GM03348 (cell line): Measurements from ENCODE around the gene CLMP.
"Not testable (repeated sequence)": the region's sequence is repeated elsewhere in the genome, so short reads cannot be mapped to it uniquely, and the experiment has no call there.

Experiments used
- DNase-seq: peaks from one replicate; pipeline ENCODE4 v3.0.0; 2012; ENCODE audit warnings: low spot score

CLMP gene

DNA sequence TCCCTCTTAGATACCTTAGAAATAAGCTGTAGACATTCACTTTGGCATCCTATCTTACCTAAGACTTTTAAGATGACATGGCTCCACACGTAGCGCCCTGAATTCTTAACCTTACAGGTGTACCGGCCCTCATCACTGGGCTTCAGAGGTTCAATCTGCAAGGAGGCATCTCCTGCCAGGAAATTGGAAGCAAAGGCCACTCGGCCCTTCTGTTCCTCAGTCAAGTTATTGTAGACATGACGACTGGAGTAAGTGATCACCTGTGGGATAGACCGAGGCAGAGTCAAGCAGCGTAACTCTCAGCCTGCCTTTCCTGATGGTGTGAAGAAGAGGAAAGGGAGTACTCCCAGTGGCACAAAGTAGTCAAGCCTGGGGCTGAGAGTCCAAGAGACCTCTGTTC, 110.6 kb downstream of the CLMP start:
- DNase-seq, result no peak

DNA sequence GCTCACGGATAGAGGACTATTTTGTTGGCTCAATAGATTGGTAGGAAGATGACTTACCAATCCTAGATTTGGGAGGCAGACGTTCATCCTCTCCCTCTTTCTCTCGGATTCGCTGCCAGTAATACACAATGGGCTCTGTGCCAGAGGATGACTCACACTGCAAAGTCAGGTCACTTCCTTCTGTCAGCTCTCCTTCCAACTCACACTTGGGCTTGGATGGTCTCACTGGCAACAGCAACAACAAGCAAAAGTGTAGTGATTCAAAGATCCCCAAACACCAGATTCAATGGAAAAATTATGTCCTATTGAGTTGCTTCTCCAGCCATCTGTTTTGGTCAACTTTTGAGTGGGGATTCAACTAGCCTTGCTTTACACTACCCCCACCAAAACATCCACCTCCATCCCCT, 111.4 kb downstream of the CLMP start:
- DNase-seq, result peak; percentile 79

DNA sequence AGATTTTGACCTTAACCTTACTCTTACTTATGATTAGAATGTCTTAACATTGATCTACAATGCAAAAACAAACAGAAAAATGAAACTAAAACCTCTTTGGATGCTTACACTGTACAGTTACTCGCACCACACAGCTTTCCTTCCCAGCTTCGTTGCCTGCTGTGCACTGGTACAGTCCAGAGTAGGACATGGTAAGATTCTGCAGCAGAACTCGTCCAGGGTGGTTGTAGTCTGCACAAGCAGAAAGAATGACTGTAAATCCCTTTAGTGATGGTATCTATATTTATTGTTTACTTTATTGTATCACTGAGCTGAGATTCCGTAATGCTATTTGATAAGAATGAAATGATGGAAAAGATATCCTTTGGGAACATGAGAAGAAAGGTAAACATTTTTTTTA, 112.1 kb downstream of the CLMP start:
- no peak for DNase-seq

DNA sequence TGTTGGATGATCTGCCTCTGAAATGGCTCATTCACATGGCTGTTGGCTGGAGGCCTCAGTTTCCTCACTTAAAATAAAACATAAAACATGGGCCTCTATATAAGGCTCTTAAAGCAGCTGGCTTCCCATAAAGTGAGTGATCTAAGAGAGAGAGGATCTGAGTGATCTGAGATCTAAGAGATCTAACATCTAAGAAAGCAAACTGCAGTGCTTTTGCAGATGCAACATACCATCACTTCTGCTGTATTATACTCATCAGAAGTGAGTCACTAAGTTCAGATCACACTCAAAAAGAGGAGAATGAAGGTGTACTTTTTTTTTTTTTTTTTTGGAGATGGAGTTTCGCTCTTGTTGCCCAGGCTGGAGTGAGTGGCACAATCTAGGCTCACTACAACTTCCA, 115.0 kb downstream of the CLMP start:
- DNase-seq, result no peak

DNA sequence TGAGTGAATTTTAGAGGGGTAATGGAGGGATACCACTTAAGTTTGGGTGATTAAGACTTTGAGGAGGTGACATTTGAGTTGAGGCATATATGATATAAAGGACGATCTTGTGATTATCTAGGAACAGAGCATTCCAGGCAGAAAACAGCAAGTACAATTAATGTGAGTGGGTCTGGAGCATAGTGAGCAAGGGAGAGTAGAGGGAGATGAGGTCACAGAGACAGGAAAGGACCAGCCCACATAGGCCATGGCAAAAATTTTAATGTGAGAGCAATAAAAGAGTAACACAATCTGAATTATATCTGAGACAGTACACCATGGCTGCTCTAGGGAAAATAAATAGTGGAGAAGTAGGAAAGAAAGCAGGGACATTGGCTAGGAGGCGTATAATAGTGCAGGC, 118.6 kb downstream of the CLMP start:
- no peak for DNase-seq

DNA sequence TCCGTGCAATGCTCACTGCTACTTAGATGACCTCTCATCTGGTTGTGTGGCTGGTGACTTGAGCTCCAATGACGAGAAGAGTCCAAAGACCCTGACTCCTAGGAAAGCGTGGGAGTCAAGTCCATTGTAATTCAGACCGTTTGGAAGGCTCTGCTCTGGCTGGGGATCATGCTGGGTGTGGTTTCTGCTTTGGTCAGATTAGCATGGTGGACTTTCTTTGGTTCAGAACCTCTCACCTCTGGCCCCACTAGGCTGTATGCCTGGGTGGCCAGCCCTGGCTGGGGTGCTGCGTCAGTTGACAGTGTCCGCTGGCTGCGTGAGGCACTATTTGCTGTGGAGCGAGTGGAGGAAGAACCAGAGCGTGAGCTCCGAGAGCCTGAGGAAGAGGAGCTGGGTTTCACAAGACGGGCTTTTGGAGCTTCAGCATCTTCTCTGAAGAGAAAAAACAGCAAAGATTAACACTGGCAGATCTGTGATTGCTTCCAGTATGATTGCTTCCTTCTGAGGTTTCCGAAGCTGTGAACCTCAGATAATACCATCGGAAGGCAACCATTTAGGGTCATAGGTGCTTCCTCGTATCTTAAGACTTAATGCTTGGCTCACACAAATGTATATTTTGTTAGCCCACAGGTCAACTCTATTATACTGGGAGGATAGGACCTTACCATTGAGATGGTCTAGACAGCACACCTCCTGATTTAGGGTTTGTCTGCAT, 121.5 kb downstream of the CLMP start:
- DNase-seq, result no peak

DNA sequence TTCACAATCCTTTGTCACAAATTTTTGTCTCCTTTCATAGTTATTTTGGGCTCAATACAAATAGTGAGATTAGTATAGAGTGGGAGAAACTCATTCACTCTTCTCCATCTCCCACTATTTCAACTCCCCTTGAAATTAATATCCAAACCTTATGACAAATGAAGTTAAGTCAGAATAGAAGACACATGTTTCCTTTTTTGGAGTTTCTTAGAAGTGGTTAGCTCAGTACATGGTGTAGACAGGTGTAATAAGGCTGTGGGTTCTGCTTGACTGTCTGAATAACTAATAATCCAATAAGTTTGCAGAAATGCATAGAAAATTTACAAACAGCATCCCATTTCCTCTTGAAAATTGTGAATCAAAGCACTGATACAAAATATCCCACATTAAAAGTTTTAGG, 122.3 kb downstream of the CLMP start:
- no peak for DNase-seq

DNA sequence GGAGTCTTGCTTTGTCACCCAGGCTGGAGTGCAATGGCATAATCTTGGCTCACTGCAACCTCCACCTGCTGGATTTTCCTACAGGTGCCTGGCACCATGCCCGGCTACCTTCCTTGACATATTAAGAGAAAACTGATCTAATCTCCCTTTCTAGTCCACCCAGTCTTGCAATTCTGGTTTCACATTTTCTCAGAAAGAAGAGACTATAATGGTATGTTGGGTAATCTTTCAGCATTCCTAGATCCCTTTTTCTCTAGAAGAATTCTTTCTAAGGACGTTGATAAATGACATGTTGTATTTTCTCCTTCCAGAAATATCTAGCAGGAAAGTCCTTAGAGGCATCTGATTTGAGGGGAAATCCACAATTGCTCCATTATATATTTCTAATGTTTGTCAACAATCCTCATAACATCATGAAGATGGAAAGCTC, 122.7 kb downstream of the CLMP start:
- DNase-seq, result no peak

DNA sequence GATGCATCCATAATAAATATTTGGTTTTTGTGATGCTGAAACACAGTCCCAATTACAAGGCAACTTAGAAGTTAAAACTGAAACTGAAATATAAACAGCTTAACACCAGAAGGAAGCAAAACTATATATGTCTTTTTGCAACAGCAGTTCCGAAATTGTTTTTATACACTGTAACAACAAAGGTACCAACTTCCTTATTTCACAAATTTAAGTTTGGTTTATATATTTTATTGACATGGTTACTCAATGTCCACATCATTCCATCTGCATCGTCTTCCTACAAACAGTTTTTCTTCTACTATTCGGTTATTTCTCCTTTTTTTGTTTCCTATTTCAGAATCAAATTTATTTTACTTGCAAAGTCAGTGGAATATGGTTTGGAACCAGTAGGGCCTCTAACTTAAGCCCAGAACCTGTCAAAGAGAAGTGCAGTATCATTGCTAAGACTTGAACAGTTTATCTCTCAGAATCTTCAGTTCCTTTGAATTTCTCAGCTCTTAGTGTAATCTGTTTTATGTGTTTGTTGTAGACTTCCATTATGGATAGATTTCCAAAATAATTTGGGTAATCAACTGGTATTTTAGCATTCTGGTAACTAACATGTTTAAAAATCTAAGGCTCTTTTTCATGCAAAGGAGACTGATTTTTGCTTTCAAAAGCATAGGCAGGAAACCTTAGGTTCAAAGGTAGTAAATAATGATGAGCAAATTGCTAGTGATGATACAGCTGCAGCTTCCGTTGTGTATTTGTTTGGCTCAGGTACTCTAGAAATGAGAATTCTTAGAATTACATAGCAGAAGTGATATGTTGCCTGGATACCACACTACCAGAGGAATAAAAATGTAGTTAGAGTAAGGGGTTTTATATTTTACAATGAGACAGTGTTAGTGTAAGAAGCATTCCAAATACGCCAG, 124.9 kb downstream of the CLMP start:
- DNase-seq, result no peak

DNA sequence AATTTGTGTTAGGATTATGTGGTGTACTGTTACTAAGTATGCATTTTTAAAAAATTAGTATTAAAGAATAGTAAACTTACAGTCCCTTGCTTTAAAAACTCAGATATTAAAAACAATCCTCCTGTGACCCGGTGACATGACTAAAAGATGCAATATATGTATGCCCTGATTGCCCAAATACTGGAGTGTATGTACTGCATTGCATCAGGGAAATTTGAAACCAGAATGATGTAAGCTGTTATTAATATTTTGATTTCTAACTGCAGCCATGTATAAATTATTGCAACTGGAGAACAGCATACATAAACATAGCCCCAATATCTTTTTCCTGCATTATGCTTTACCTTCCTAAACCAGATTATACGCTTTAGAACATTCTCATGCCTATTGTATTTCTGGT, 129.4 kb downstream of the CLMP start:
- peak; percentile 24 for DNase-seq

DNA sequence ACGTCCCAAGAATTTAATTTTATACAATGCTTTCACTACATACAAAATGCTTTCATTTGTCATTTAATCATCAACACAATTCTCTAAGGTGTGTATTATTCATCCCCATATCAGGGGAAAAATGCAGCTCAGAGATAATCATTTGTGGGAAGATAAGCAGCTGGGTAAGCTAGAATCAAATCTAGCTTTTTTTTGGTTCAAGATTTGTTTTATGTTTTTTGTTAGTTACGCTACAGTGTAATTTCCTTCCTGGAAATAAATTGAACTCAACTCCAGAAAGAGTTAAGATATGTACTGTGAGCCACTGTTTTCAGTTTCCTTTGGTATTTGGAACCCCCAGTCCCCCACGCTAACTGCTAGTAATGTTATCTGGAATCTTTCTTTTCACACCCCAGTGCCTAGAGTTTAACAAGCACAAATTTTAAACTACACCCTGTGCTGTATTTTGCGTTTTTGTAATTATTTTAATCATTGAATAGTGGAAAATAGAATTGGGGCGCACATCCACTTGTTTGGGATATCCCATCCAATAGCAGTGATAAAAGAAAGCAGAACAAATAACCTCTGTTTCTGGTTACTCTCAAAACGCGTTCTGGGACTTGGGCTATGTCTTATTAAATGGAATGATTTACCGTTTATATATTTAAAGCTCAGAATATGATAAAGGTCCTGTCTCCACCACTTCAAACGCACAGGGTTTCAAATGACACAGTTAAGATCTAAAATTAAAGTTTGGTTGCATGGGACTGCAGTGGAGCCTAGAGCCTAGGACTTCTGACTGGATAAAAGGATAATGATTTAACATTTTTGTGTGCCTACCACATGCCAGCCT, 131.0 kb downstream of the CLMP start:
- no peak for DNase-seq

DNA sequence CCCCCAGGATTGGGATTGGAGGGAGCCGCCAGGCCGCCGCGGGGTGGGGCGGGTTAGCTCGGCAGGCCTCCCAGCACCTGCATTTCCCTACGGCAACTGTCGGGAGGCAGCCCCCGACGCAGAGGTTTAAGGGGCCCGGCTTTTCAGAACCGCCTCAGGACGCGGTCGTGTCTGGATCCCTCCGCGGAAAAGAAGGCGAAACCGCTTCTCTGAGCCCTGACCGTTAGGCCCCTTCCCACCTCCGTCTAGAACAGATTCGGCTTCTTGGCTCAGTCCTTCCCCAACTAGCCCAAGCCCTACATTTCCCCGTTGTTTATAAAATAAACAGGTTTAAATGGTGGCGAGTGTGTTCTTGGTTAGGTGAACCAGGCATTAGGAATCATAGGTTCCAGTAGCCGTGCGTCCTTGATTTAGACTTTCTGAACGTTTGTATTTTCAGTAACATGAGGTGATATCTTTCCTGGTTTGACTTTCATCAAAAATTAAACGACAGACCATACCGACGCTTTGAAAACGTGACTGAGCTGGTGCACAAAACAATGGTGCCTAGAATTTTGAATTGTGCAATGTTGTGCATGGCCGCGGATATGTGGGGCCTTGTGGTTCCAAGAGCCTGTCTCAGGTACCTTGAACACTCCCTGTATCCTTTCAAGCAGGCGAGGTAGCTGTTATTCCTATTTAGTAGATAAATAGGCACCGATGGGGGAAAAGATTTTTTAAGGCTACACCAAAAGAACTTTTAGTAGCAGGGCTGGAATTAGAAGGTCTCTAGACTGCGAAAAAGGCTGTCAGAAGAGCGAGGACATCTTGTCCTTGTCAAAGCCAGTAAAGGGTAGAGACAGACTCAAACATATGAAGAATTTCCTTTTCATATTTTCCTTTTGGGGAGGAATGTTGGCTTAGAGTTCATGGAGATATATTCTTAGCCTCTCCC, 131.9 kb downstream of the CLMP start:
- peak; percentile 61 for DNase-seq

DNA sequence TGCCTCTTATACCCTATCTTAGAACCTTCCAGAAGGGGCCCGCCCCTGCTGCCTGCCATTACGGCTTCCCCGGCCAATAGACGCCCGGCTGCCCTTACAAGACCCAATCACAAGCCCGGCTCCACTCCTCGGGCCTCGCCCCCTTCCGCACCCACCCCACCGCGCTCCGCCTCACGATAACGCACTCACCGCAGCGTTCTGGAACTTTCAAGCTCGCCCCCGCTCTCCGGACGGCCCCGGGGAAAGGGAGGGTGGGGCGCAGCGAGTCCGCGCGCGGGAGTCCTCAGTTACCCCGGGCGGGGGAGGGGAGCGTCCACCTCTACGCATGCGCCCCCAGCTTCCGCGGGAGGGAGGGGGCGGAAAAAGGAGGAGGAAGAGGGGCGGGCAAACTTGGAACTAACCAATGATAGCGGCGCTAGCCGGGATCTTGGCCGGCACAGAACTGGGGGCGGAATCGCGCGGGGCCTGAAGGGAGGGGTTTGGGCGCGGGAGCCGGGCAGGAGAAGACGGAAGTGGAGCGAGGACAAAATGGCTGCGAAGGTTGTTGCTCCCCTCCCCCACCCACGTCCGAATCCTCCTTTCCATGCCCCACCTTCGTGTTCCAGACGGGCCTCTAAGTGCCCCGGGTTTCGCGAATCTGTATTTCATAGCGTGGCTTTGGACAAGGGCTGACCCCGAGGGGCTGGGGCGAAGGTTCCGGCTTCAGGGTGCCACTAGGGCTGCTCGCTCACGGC, 132.7 kb downstream of the CLMP start:
- DNase-seq, result peak; percentile 97

DNA sequence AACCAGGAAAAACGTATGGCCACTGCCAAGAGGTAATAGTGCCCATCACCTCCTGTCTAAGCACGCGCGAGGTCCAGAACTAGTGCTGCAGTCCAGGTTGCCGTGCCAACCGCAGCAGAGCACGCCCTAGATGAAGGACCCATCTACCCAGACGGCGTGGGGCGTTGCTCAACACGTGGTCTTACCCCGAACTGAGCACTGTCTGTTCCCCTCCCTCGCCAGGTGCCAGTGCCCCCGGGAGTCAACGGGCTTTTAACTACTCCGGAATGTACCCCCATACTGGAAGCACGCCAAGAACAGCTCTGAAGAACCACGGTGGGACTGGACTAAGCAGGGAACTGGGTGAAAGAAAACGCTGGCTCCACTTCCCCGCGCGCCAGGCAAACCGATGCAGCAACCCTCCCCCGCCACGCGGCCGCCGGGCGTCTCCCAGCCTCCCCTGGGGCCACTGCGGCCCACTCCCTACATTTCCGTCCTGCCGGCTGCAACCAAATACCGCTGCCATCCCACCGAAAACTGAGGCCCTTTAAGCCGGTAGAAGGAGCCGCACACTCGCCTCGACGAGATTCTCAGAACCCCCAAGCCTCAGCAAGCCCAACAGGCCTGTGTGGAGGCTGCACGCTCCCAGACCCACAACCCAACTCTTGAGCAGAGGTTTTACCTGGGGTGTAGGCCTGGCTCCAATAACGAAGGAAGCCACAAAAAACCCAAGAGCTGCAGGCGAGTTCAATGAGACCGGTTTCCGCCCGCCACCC, 133.5 kb downstream of the CLMP start, which contains the start of gene HSPA8:
Gene HSPA8, minus strand, starts transcription at position 734 of the 755 bp plus-strand sequence. CDS start 812 bp downstream, outside the sequence.
- DNase-seq, result peak; percentile 63

DNA sequence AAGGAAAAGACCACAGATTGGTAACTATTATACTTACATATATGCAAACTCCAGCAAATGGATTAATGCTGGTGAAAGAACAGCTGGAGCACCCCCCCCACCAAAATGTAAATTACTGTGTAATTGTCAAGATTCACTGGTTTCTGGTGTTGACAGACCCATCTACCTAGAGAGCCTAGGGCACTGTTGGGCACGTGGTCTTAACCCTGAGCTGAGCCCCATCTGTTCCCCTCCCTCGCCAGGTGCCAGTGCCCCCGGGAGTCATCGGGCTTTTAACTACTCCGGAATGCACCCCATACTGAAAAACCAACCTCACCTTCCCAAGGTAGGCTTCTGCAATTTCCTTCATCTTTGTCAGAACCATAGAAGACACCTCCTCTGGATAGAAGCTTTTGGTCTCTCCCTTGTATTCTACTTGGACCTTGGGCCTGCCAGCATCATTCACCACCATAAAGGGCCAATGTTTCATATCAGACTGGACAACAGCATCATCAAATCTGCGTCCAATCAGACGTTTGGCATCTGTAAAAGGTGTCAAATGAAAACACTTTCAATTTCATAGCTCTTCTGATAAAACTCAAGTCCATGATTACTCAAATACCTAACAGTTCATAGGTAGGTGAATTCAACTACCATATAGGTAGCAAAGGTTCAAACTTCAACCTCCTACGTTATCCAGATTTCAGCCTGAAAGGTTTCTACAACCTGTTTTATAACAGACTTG, 134.6 kb downstream of the CLMP start:
- DNase-seq, result no peak

DNA sequence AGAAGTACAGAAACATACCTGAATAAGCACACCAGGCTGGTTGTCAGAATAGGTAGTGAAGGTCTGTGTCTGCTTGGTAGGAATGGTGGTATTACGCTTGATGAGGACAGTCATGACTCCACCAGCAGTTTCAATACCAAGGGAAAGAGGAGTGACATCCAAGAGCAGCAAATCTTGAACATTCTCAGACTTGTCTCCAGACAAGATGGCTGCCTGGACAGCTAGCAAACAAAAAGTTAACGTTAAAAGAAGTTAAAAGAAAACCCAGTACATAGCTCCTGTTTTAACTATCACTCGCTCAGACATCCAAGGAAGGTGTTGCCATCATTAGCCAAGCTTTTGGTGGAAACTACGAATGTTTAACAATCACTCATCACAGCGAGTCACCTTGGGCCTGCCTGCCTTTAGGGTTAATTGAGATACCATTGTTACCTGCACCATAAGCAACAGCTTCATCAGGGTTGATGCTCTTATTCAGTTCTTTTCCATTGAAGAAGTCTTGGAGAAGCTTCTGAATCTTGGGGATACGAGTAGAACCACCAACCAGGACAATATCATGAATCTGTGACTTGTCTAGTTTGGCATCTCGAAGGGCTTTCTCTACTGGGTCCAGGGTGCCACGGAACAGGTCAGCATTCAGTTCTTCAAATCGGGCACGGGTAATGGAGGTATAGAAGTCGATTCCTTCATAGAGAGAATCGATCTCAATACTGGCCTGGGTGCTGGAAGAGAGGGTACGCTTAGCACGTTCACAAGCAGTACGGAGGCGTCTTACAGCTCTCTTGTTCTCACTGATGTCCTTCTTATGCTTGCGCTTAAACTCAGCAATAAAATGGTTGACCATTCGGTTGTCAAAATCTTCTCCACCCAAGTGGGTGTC, 135.8 kb downstream of the CLMP start:
- not testable (repeated sequence) for DNase-seq

DNA sequence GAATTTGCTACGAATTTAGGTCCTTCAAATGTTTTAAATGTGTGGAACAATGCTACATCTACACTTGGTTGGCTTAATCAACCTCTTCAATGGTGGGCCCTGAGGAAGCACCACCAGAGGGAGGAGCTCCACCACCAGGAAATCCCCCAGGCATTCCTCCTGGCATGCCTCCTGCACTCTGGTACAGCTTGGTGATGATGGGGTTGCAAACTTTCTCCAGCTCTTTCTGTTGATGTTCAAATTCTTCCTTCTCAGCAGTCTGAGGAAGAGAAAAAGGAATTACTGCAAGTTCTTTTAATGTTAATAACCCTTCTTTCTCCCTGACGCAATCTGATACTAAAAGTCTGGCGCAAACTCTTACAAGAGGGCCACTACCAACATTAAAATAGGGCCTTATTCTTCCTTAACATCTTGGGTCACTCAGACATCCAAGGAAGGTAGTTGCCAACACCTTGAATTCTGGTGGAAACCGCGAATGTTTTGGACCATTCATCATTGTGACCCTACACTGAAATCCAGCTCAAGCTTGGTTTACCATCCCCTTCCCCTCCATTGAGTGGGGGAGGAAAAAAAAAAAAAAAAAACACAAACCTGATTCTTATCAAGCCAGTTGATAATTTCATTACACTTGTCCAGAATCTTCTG, 137.3 kb downstream of the CLMP start:
- DNase-seq, result no peak
